ENCODE data around the gene SHROOM3. TPM values are rescaled to one million over a fixed set of nuclear protein-coding genes. Genes with fewer than 3 reads are reported as not detected.

The SHROOM3 gene
- total and polyA plus RNA-seq, 2 of the 13 experiments (the other 11 are each of a cell fraction or from before 2014, with no cell fraction given) = 0.01 TPM; not detected in 1

DNA sequence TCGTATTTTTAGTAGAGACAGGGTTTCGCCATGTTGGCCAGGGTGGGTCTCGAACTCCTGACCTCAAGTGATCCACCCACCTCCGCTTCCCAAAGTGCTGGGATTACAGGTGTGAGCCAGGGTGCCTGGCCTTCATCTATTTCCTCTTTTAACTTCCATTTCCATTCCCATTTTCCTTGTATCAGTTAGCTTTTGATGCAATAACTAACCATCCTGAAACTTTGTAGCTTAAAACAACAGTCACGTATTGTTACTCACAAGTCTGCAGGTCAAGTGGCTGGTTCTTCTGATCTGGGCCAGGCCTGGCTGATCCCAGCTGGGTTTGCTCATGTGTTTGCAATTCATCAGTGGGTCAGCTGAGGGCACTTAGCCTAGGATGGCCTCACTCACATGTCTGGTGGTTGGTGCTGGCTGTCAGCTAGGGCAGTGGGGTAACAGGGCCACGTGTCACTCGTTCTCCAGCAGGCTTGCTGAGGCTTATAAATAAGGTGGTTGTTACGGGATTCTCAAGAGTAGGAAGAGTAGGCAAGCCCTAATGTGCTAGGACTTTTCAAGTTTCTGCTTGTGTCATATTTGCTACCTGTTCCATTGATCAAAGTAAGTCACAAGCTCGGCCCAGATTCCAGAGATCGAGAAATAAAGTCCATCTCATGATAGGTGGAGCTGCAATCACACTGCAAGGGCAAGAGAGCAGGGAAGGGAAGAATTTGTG lies 374.7 kb downstream of the SHROOM3 start (continued):
- TF ChIP-seq NONO (IDR thresholded peaks at IDR 0.05) = no peak
- TF ChIP-seq NONO (CRISPR knock-in tag; conservative IDR thresholded peaks at IDR 0.05) = no peak
- no peak for TF ChIP-seq ISL2 (CRISPR knock-in tag; IDR thresholded peaks at IDR 0.05)
- TF ChIP-seq BCL6 (CRISPR knock-in tag; IDR thresholded peaks at IDR 0.05) = peak; percentile 49
- TF ChIP-seq PAF1 (CRISPR knock-in tag; IDR thresholded peaks at IDR 0.05) = no peak
- no peak for TF ChIP-seq ZNF567 (CRISPR knock-in tag; IDR thresholded peaks at IDR 0.05; ENCODE audit: borderline replicate concordance)
- TF ChIP-seq, protein P1, sequence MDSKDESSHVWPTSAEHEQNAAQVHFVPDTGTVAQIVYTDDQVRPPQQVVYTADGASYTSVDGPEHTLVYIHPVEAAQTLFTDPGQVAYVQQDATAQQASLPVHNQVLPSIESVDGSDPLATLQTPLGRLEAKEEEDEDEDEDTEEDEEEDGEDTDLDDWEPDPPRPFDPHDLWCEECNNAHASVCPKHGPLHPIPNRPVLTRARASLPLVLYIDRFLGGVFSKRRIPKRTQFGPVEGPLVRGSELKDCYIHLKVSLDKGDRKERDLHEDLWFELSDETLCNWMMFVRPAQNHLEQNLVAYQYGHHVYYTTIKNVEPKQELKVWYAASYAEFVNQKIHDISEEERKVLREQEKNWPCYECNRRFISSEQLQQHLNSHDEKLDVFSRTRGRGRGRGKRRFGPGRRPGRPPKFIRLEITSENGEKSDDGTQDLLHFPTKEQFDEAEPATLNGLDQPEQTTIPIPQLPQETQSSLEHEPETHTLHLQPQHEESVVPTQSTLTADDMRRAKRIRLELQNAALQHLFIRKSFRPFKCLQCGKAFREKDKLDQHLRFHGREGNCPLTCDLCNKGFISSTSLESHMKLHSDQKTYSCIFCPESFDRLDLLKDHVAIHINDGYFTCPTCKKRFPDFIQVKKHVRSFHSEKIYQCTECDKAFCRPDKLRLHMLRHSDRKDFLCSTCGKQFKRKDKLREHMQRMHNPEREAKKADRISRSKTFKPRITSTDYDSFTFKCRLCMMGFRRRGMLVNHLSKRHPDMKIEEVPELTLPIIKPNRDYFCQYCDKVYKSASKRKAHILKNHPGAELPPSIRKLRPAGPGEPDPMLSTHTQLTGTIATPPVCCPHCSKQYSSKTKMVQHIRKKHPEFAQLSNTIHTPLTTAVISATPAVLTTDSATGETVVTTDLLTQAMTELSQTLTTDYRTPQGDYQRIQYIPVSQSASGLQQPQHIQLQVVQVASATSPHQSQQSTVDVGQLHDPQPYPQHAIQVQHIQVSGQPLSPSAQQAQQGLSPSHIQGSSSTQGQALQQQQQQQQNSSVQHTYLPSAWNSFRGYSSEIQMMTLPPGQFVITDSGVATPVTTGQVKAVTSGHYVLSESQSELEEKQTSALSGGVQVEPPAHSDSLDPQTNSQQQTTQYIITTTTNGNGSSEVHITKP (CRISPR knock-in tag; IDR thresholded peaks at IDR 0.05; ENCODE audit: low read depth) = no peak
- no peak for TF ChIP-seq ZNF432 (CRISPR knock-in tag; IDR thresholded peaks at IDR 0.05; ENCODE audit: borderline replicate concordance)
- TF ChIP-seq NR2C2 (CRISPR knock-in tag; IDR thresholded peaks at IDR 0.05; ENCODE audit: borderline replicate concordance) = 0 out of 2 replicates have a peak, but pooled peaks have one; percentile 21
- no peak for TF ChIP-seq ZBTB7A (CRISPR knock-in tag; IDR thresholded peaks at IDR 0.05)
- TF ChIP-seq, protein P2, sequence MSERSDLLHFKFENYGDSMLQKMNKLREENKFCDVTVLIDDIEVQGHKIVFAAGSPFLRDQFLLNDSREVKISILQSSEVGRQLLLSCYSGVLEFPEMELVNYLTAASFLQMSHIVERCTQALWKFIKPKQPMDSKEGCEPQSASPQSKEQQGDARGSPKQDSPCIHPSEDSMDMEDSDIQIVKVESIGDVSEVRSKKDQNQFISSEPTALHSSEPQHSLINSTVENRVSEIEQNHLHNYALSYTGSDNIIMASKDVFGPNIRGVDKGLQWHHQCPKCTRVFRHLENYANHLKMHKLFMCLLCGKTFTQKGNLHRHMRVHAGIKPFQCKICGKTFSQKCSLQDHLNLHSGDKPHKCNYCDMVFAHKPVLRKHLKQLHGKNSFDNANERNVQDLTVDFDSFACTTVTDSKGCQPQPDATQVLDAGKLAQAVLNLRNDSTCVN (CRISPR knock-in tag; IDR thresholded peaks at IDR 0.05; ENCODE audit: borderline replicate concordance) = no peak
- TF ChIP-seq, protein P3, sequence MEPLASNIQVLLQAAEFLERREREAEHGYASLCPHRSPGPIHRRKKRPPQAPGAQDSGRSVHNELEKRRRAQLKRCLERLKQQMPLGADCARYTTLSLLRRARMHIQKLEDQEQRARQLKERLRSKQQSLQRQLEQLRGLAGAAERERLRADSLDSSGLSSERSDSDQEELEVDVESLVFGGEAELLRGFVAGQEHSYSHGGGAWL (CRISPR knock-in tag; IDR thresholded peaks at IDR 0.05) = no peak
- TF ChIP-seq ZNF232 (CRISPR knock-in tag; IDR thresholded peaks at IDR 0.05; ENCODE audit: borderline replicate concordance) = no peak; the same call in 1 of the 2 replicates
- no peak for TF ChIP-seq NKX3-1 (CRISPR knock-in tag; IDR thresholded peaks at IDR 0.05)
- TF ChIP-seq BRD4 (CRISPR knock-in tag; IDR thresholded peaks at IDR 0.05) = no peak
- TF ChIP-seq ZNF891 (CRISPR knock-in tag; IDR thresholded peaks at IDR 0.05) = no peak
- no peak for TF ChIP-seq KAT2B (IDR thresholded peaks at IDR 0.05; ENCODE audit: borderline replicate concordance, low read depth, low read length)
- TF ChIP-seq, protein P4, sequence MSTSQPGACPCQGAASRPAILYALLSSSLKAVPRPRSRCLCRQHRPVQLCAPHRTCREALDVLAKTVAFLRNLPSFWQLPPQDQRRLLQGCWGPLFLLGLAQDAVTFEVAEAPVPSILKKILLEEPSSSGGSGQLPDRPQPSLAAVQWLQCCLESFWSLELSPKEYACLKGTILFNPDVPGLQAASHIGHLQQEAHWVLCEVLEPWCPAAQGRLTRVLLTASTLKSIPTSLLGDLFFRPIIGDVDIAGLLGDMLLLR (CRISPR knock-in tag; IDR thresholded peaks at IDR 0.05) = no peak
- TF ChIP-seq ZNF570 (CRISPR knock-in tag; IDR thresholded peaks at IDR 0.05; ENCODE audit: borderline replicate concordance) = no peak
- TF ChIP-seq ZFAT (CRISPR knock-in tag; conservative IDR thresholded peaks at IDR 0.05) = no peak
- TF ChIP-seq, protein P5, sequence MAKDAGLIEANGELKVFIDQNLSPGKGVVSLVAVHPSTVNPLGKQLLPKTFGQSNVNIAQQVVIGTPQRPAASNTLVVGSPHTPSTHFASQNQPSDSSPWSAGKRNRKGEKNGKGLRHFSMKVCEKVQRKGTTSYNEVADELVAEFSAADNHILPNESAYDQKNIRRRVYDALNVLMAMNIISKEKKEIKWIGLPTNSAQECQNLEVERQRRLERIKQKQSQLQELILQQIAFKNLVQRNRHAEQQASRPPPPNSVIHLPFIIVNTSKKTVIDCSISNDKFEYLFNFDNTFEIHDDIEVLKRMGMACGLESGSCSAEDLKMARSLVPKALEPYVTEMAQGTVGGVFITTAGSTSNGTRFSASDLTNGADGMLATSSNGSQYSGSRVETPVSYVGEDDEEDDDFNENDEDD (CRISPR knock-in tag; IDR thresholded peaks at IDR 0.05; ENCODE audit: borderline replicate concordance) = peak; percentile 42; the same call in 1 of the 2 replicates
- TF ChIP-seq, protein P6, sequence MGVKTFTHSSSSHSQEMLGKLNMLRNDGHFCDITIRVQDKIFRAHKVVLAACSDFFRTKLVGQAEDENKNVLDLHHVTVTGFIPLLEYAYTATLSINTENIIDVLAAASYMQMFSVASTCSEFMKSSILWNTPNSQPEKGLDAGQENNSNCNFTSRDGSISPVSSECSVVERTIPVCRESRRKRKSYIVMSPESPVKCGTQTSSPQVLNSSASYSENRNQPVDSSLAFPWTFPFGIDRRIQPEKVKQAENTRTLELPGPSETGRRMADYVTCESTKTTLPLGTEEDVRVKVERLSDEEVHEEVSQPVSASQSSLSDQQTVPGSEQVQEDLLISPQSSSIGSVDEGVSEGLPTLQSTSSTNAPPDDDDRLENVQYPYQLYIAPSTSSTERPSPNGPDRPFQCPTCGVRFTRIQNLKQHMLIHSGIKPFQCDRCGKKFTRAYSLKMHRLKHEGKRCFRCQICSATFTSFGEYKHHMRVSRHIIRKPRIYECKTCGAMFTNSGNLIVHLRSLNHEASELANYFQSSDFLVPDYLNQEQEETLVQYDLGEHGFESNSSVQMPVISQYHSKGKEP (CRISPR knock-in tag; IDR thresholded peaks at IDR 0.05) = no peak

All from HepG2 (cell line).